A673 (cell line): Measurements from ENCODE around the gene RAD21L1.

Experiments used
- CTCF ChIP-seq: fragments of 300-800, 200-600 bp; sonication (generic); conservative IDR thresholded peaks from 2 replicates; pipeline ENCODE4 v1.5.1; 2017; ENCODE audit warnings: low read depth, mild to moderate bottlenecking, antibody characterized with exemption, low read length, moderate library complexity, mixed read lengths
- EZH2 ChIP-seq: fragments of 200-600 bp; sonication (generic); IDR thresholded peaks from 2 replicates; pipeline ENCODE4 v1.6.1; 2017; ENCODE audit warnings: borderline replicate concordance, low read depth, mild to moderate bottlenecking, mixed read lengths, antibody characterized with exemption, low read length; ENCODE audit not compliant: poor library complexity, severe bottlenecking

- TF ChIP-seq CTCF, result no peak
- no peak for TF ChIP-seq EZH2
Measured at GRCh38 chr20:1242099-1242498, 16.3 kb downstream of the RAD21L1 start.
